ENCODE data around the gene COPE.
"Not testable (repeated sequence)": the region's sequence is repeated elsewhere in the genome, so short reads cannot be mapped to it uniquely, and the experiment has no call there.

The COPE gene

DNA sequence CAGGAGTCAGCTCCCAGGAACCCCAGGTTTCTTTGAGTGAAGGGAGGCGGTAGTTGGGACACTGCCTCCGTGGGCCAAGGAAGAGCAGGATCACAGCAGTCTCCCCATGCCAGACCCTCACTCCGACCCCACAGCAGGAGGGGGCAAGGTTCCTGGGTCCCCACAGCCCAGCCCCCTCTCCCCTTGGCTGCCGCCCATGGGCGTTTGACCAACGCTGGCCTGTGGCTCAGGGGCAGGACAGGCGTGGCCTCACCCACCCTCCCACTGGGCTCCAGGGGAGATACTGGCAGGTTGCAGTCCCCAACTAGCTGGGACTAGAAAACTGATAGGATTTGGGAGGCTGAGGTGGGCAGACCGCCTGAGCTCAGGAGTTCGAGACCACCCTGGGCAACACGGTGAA, 9.2 kb downstream of the COPE start:
- DNase-seq (ENCODE audit: low spot score), result no peak
- Mint-ChIP-seq H3K27ac (no peak overlapping the region), H3K4me3 (no peak overlapping the region), H3K27me3 (ENCODE audit: low read depth) (no peaks in the 10 kb centered on the region), H3K4me1 (ENCODE audit: low read depth) (no peaks in the 10 kb centered on the region), H3K36me3 (ENCODE audit: low read depth) (peaks cover 20% of the 10 kb centered on the region), H3K9me3 (no peaks in the 10 kb centered on the region)

- no peaks in the 10 kb centered on the region for H3K9me3 Mint-ChIP-seq
- H3K4me1 Mint-ChIP-seq (ENCODE audit: low read depth), result no peaks in the 10 kb centered on the region
- H3K36me3 Mint-ChIP-seq (ENCODE audit: low read depth), result peaks cover 19% of the 10 kb centered on the region
- no peak overlapping the region for H3K4me3 Mint-ChIP-seq
- no peaks in the 10 kb centered on the region for H3K27me3 Mint-ChIP-seq (ENCODE audit: low read depth)
- DNase-seq (ENCODE audit: low spot score), result no peak
- no peak overlapping the region for H3K27ac Mint-ChIP-seq
Measured at GRCh38 chr19:18908917-18909619, 10.1 kb downstream of the COPE start.

DNA sequence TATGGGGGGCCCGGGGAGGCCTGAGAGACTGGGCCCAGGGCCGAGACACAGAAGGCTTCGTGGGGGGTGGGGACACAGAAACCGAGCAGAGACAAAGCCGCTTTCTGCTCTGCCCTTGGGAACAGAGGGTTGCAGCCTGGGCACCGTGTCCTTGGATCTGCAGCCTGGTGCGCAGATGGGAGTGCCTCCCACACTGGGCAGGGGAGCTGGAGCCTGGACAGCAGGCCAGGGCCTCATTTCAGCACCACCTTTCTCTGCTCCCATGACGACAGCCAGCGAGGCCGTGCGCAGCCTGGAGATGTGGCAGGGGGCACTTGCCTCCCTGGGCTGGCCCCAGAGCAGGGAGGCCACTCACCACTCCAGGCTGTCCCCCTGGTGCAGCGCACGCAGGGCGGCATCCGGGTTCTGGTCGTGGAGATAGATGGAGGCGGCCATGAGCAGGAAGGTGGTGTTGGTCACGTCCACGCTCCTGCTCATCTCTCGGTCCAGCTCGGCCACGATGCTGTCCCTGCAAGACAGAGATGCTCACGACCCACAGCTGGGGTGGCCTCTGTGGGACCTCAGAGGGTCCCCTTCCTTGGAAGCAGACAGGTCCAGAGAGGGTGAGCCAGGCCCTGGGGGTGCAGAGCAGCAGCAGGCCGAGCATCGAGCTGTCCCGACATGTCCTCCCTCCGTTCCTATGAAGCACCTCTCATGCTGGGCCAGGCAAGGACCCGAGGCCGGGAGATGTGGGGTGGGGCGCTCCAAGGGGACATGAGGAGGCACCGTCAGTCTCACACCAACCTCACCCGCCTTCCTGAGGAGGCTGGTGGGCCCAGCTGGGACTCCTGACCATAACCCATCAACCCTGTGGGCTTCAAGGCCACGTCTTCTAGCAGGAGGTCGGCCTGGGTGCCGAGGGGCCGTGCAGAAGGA, 12.3 kb downstream of the COPE start:
- Mint-ChIP-seq H3K36me3 (ENCODE audit: low read depth) (peaks cover 8% of the 10 kb centered on the region), H3K4me1 (ENCODE audit: low read depth) (no peaks in the 10 kb centered on the region), H3K27me3 (ENCODE audit: low read depth) (no peaks in the 10 kb centered on the region), H3K27ac (no peak overlapping the region), H3K9me3 (no peaks in the 10 kb centered on the region), H3K4me3 (no peak overlapping the region)
- DNase-seq (ENCODE audit: low spot score), result no peak

- DNase-seq (ENCODE audit: low spot score), result no peak
- no peak overlapping the region for H3K27ac Mint-ChIP-seq
- H3K9me3 Mint-ChIP-seq, result no peaks in the 10 kb centered on the region
- no peak overlapping the region for H3K4me3 Mint-ChIP-seq
- peaks cover 10% of the 10 kb centered on the region for H3K36me3 Mint-ChIP-seq (ENCODE audit: low read depth)
- no peaks in the 10 kb centered on the region for H3K27me3 Mint-ChIP-seq (ENCODE audit: low read depth)
- no peaks in the 10 kb centered on the region for H3K4me1 Mint-ChIP-seq (ENCODE audit: low read depth)
Measured at GRCh38 chr19:18905513-18906236, 13.5 kb downstream of the COPE start.

DNA sequence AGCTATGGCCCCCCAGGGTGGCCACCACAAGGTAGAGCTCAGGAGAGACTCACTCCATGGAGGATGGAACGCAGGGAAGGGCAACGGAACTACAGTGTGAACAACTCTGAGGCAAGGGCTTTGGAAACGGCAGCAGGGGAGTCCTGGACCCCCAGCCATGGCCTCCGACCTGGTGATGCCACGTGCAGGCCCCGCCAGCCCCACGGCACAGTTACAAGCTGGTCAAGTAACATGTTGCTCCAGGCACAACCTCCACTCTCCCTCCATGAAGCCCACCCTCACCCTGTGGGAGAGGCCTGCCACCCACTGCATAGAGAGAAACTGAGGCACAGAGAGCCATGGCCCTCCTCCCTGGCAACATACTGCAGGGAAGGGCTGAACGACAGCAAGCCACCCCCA, 14.1 kb downstream of the COPE start:
- Mint-ChIP-seq H3K4me1 (ENCODE audit: low read depth) (no peaks in the 10 kb centered on the region), H3K27ac (no peak overlapping the region), H3K27me3 (ENCODE audit: low read depth) (no peaks in the 10 kb centered on the region), H3K4me3 (no peak overlapping the region), H3K9me3 (no peaks in the 10 kb centered on the region), H3K36me3 (ENCODE audit: low read depth) (peaks cover 10% of the 10 kb centered on the region)
- DNase-seq (ENCODE audit: low spot score), result no peak

DNA sequence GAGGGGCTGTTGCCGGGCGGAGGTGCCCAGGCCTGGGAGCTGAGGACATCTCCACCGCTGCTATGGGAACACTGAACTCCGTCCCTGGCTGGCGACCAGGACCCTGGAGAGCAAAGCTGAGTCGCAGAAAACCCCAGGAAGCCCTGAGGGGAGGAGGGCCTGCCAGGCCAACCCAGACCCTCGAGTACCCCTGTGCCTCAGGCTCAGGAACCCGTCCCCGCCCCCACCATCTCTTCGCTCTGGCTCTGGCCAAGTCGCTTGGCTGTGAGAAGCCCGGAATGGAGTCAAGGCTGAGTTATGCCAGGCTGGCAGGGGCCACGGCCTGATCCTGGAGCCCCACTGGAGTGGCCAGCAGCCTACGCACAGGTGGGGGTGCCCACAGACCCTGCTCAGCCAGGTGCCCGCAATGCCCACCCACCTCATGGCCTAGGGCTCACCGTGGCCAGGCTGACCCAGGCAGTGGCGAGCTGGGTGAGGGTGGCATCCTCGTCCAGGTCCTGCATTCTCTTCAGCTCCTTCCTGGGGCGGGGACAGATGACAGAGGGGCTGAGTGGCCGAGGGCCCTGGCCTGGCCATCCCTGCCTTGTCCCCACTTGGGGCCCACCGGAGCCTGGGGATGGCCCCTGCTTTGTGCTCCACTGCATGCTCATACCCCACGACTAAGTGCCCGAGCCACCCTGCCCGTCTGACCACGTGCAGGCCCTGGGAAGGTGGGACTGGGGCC, 14.7 kb downstream of the COPE start:
- Mint-ChIP-seq H3K9me3 (no peaks in the 10 kb centered on the region), H3K4me1 (ENCODE audit: low read depth) (no peaks in the 10 kb centered on the region), H3K27me3 (ENCODE audit: low read depth) (no peaks in the 10 kb centered on the region), H3K36me3 (ENCODE audit: low read depth) (peaks cover 7% of the 10 kb centered on the region), H3K4me3 (no peak overlapping the region), H3K27ac (no peak overlapping the region)
- DNase-seq (ENCODE audit: low spot score), result no peak

- Mint-ChIP-seq H3K9me3 (no peaks in the 10 kb centered on the region), H3K4me3 (no peak overlapping the region), H3K27ac (no peak overlapping the region), H3K36me3 (ENCODE audit: low read depth) (peaks cover 6% of the 10 kb centered on the region), H3K4me1 (ENCODE audit: low read depth) (no peaks in the 10 kb centered on the region), H3K27me3 (ENCODE audit: low read depth) (no peaks in the 10 kb centered on the region)
- DNase-seq (ENCODE audit: low spot score), result no peak
Measured at GRCh38 chr19:18903156-18904037, 15.8 kb downstream of the COPE start.

- not testable (repeated sequence) for DNase-seq (ENCODE audit: low spot score); H3K27me3 Mint-ChIP-seq (ENCODE audit: low read depth); H3K9me3 Mint-ChIP-seq; H3K36me3 Mint-ChIP-seq (ENCODE audit: low read depth); H3K4me1 Mint-ChIP-seq (ENCODE audit: low read depth); H3K4me3 Mint-ChIP-seq
- peak overlapping the region; percentile 12 for H3K27ac Mint-ChIP-seq
Measured at GRCh38 chr19:18902519-18902918, 16.7 kb downstream of the COPE start.

DNA sequence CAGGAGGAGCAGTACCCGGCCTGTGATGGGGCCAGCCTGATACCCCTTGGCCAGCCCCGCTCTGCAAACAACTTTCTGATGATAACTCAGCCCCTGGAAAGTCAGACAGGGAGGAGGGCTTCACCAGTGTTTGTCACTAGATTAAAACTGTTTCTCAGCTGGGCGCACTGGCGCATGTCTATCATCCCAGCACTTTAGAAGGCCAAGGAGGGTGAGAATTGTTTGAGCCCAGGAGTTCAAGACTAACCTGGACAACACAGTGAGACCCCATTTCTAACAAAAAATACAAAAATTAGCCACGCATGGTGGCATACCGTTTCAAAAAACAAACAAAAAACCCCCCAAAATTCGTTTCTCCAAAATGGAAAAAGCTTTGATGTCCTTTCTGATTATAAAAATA, 17.7 kb downstream of the COPE start:
- DNase-seq (ENCODE audit: low spot score), result no peak
- no peak overlapping the region for H3K27ac Mint-ChIP-seq
- H3K36me3 Mint-ChIP-seq (ENCODE audit: low read depth), result peaks cover 6% of the 10 kb centered on the region
- H3K4me1 Mint-ChIP-seq (ENCODE audit: low read depth), result peaks cover under 1% of the 10 kb centered on the region
- peaks cover 13% of the 10 kb centered on the region for H3K27me3 Mint-ChIP-seq (ENCODE audit: low read depth)
- no peak overlapping the region for H3K4me3 Mint-ChIP-seq
- H3K9me3 Mint-ChIP-seq, result no peaks in the 10 kb centered on the region

- Mint-ChIP-seq H3K27ac (no peak overlapping the region), H3K4me3 (no peak overlapping the region), H3K27me3 (ENCODE audit: low read depth) (peaks cover 15% of the 10 kb centered on the region), H3K36me3 (ENCODE audit: low read depth) (peaks cover 2% of the 10 kb centered on the region), H3K9me3 (no peaks in the 10 kb centered on the region), H3K4me1 (ENCODE audit: low read depth) (peaks cover 2% of the 10 kb centered on the region)
- DNase-seq (ENCODE audit: low spot score), result no peak
Measured at GRCh38 chr19:18900700-18901481, 18.3 kb downstream of the COPE start.

DNA sequence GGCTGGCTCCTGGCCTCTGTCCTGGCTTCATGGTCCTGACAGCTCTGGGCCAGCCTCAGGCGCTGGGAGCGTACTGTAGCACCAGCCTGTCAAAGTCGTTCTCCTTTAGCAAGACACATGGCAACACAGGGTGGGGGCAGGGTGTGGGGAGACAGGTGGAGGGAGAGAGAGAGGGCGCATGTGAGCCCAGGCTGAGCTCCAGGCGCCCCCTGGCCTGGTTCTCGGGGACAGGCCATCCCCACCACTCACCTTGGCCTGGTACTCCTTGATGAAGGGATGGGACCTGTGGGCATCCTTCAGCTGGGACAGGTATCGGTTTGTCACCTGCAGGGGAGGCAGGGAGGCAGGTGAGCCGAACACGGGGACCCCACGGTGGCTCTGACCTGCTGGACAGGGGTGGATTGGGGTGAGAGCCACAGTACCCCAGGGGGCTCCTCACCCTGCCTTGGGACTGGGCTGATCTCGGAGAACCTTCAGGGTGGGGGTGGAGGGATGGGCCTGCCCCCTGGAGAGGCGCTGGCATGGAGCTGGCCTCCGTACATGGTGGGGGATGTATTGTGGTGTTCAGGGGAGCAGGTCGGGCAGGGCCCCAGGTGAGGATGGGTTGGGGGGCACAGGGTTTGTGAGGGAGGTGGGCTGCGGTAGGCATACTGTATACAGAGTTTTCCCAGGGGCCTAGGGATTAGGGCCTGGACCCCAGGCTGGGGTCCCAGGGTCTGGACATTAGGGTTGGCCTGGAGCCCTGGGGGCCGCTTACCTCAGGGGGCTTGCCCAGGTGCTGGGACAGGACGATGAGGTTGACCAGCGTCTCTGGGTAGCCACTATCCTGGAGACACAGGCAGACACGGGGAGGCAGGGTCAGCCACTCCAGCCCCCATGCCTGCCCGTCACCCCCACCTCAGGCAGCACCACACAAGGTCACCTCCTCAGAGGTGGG, 19.3 kb downstream of the COPE start:
- H3K4me3 Mint-ChIP-seq, result no peak overlapping the region
- H3K27me3 Mint-ChIP-seq (ENCODE audit: low read depth), result peaks cover 18% of the 10 kb centered on the region
- no peak for DNase-seq (ENCODE audit: low spot score)
- peaks cover 2% of the 10 kb centered on the region for H3K36me3 Mint-ChIP-seq (ENCODE audit: low read depth)
- no peak overlapping the region for H3K27ac Mint-ChIP-seq
- H3K4me1 Mint-ChIP-seq (ENCODE audit: low read depth), result peaks cover 2% of the 10 kb centered on the region
- H3K9me3 Mint-ChIP-seq, result no peaks in the 10 kb centered on the region

All from T-helper 2 cell treated with Interferon-gamma antibody and Interleukin-4, amounts not matched to agents 5 μg/mL and 100 μg/mL, for 36 hours (primary cell).